Stomach smooth muscle (tissue), 2 donors: ENCODE results near the gene CENATAC.
"Not testable (repeated sequence)": the region's sequence is repeated elsewhere in the genome, so short reads cannot be mapped to it uniquely, and the experiment has no call there.

Experiments used
- H3K27ac ChIP-seq: one replicate; pipeline ENCODE4 v1.7.0; 2013; ENCODE audit warnings: mild to moderate bottlenecking, low read length, inconsistent platforms
- H3K27me3 ChIP-seq, 2 donors: one replicate each; pipeline ENCODE4 v1.7.0; 2013; ENCODE audit warnings: low read length in 2 of 2; ENCODE audit not compliant: insufficient read depth in 2 of 2, control insufficient read depth in 1 of 2
- H3K36me3 ChIP-seq, 2 donors: one replicate each; pipeline ENCODE4 v1.7.0; 2013; ENCODE audit warnings: low read length in 2 of 2; ENCODE audit not compliant: control insufficient read depth in 2 of 2, insufficient read depth in 2 of 2
- H3K4me1 ChIP-seq: one replicate; pipeline ENCODE4 v1.7.0; 2013; ENCODE audit warnings: low read length; ENCODE audit not compliant: control insufficient read depth, insufficient read depth
- H3K4me3 ChIP-seq, 2 donors: one replicate each; pipeline ENCODE4 v1.7.0; 2013; ENCODE audit warnings: low read length in 2 of 2
- H3K9ac ChIP-seq, 2 donors: one replicate each; pipeline ENCODE4 v1.7.0; 2013; ENCODE audit warnings: low read length in 2 of 2, mild to moderate bottlenecking in 1 of 2
- H3K9me3 ChIP-seq, 2 donors: one replicate each; pipeline ENCODE4 v1.7.0; 2013; ENCODE audit warnings: low read length in 2 of 2; ENCODE audit not compliant: control insufficient read depth in 2 of 2
- donor health status: healthy.
- donor health status: Pancreatic carcinoma.

CENATAC gene

GRCh38 chr11:119027561-119028345 lies 29.8 kb downstream of the CENATAC start:
- Histone ChIP-seq H3K9me3 (no peaks in the 10 kb centered on the region), H3K4me3 (no peak overlapping the region), H3K9ac (no peak overlapping the region), H3K4me1 (peaks cover 18% of the 10 kb centered on the region), H3K27me3 (no peaks in the 10 kb centered on the region), H3K27ac (no peak overlapping the region), H3K36me3 (peaks cover 15 to 33% of the 10 kb centered on the region in 2 donors)

- Histone ChIP-seq H3K36me3 (peaks cover 10 to 28% of the 10 kb centered on the region in 2 donors), H3K27me3 (no peaks in the 10 kb centered on the region), H3K9me3 (no peaks in the 10 kb centered on the region), H3K27ac (no peak overlapping the region), H3K4me3 (no peak overlapping the region), H3K4me1 (peaks cover 18% of the 10 kb centered on the region), H3K9ac (no peak overlapping the region)
Observed at GRCh38 chr11:119028346-119029068, 30.6 kb downstream of the CENATAC start.

- H3K27me3 ChIP-seq, result no peaks in the 10 kb centered on the region
- H3K27ac ChIP-seq, result peak overlapping the region; percentile 49
- peak overlapping the region in 1 of 2 donors; percentile 21 for H3K9ac ChIP-seq
- peaks cover 18% of the 10 kb centered on the region for H3K4me1 ChIP-seq
- no peaks in the 10 kb centered on the region for H3K9me3 ChIP-seq
- H3K4me3 ChIP-seq, result no peak overlapping the region
- peaks cover 5 to 28% of the 10 kb centered on the region in 2 donors for H3K36me3 ChIP-seq
Observed at GRCh38 chr11:119029069-119029339, 31.1 kb downstream of the CENATAC start.

- H3K9me3 ChIP-seq, result no peaks in the 10 kb centered on the region
- H3K27ac ChIP-seq, result peak overlapping the region; percentile 49
- H3K27me3 ChIP-seq, result no peaks in the 10 kb centered on the region
- peak overlapping the region; percentile 72 to 79 for H3K9ac ChIP-seq
- H3K4me3 ChIP-seq, result peak overlapping the region; percentile 89 to 98
- peaks cover 18% of the 10 kb centered on the region for H3K4me1 ChIP-seq
- H3K36me3 ChIP-seq, result peaks cover 5 to 23% of the 10 kb centered on the region in 2 donors
Observed at GRCh38 chr11:119029340-119030028, 31.5 kb downstream of the CENATAC start.

GRCh38 chr11:119030029-119030328 lies 32.0 kb downstream of the CENATAC start:
- H3K4me3 ChIP-seq, result peak overlapping the region; percentile 89 to 98
- H3K27me3 ChIP-seq, result no peaks in the 10 kb centered on the region
- no peaks in the 10 kb centered on the region for H3K9me3 ChIP-seq
- H3K9ac ChIP-seq, result peak overlapping the region; percentile 72 to 79
- peaks cover 18% of the 10 kb centered on the region for H3K4me1 ChIP-seq
- H3K27ac ChIP-seq, result peak overlapping the region; percentile 49
- peaks cover 2 to 18% of the 10 kb centered on the region in 2 donors for H3K36me3 ChIP-seq

- Histone ChIP-seq H3K36me3 (peaks cover 0 to 13% of the 10 kb centered on the region in 2 donors), H3K4me3 (peak within 1 kb of the TSS; percentile 89 to 98), H3K27me3 (no peaks in the 10 kb centered on the region), H3K27ac (peak within 1 kb of the TSS; percentile 49), H3K9me3 (no peaks in the 10 kb centered on the region), H3K9ac (peak within 1 kb of the TSS; percentile 72 to 79), H3K4me1 (peaks cover 18% of the 10 kb centered on the region)
Observed at GRCh38 chr11:119030329-119031047, 32.5 kb downstream of the CENATAC start, which contains the start of gene SLC37A4. Gene SLC37A4, minus strand, starts transcription at chr11:119030877.

GRCh38 chr11:119031912-119032280 lies 34.0 kb downstream of the CENATAC start:
- H3K36me3 ChIP-seq, result peaks cover 0 to 9% of the 10 kb centered on the region in 2 donors
- H3K27ac ChIP-seq, result no peak overlapping the region
- no peak overlapping the region for H3K4me3 ChIP-seq
- no peaks in the 10 kb centered on the region for H3K27me3 ChIP-seq
- H3K4me1 ChIP-seq, result peaks cover 18% of the 10 kb centered on the region
- peak overlapping the region in 1 of 2 donors; percentile 21 for H3K9ac ChIP-seq
- no peaks in the 10 kb centered on the region for H3K9me3 ChIP-seq

- not testable (repeated sequence) for H3K36me3 ChIP-seq, H3K4me3 ChIP-seq, H3K9me3 ChIP-seq, H3K27me3 ChIP-seq, H3K27ac ChIP-seq, H3K9ac ChIP-seq
- H3K4me1 ChIP-seq, result peaks cover 16% of the 10 kb centered on the region
Observed at GRCh38 chr11:119033421-119033820, 35.5 kb downstream of the CENATAC start.

GRCh38 chr11:119034813-119035212 lies 36.9 kb downstream of the CENATAC start:
- Histone ChIP-seq H3K9me3 (no peaks in the 10 kb centered on the region), H3K4me3 (no peak overlapping the region), H3K27ac (no peak overlapping the region), H3K27me3 (no peaks in the 10 kb centered on the region), H3K9ac (no peak overlapping the region), H3K4me1 (peaks cover 7% of the 10 kb centered on the region), H3K36me3 (no peaks in the 10 kb centered on the region)

- Histone ChIP-seq H3K4me3 (no peak overlapping the region), H3K9ac (no peak overlapping the region), H3K4me1 (no peaks in the 10 kb centered on the region), H3K36me3 (no peaks in the 10 kb centered on the region), H3K27ac (no peak overlapping the region), H3K9me3 (no peaks in the 10 kb centered on the region), H3K27me3 (no peaks in the 10 kb centered on the region)
Observed at GRCh38 chr11:119038884-119039283, 40.9 kb downstream of the CENATAC start.
